Trophoblast cell (in vitro differentiated cells and primary cell): Measurements from ENCODE around the gene UHRF1.

Experiments used
- DNase-seq, 2 donors: peaks; one replicate each; pipeline ENCODE4 v3.0.0-alpha.2; 2016
- H2AFZ ChIP-seq: 2 replicates; pipeline ENCODE4 v1.6.1; 2013; ENCODE audit warnings: low read length, moderate library complexity, mild to moderate bottlenecking; ENCODE audit not compliant: insufficient read depth, poor library complexity
- H2AK5ac ChIP-seq: 2 replicates; pipeline ENCODE4 v1.6.1; 2013; ENCODE audit warnings: mild to moderate bottlenecking, low read length
- H2BK120ac ChIP-seq: 2 replicates; pipeline ENCODE4 v1.6.1; 2013; ENCODE audit warnings: low read length, mild to moderate bottlenecking, moderate library complexity; ENCODE audit not compliant: insufficient read depth, poor library complexity
- H2BK12ac ChIP-seq: 2 replicates; pipeline ENCODE4 v1.6.1; 2013; ENCODE audit warnings: mild to moderate bottlenecking, low read length, moderate library complexity
- H2BK5ac ChIP-seq: 2 replicates; pipeline ENCODE4 v1.6.1; 2013; ENCODE audit warnings: low read length, low read depth, moderate library complexity, mild to moderate bottlenecking; ENCODE audit not compliant: poor library complexity
- H3K14ac ChIP-seq: 2 replicates; pipeline ENCODE4 v1.6.1; 2013; ENCODE audit warnings: mild to moderate bottlenecking, low read length
- H3K18ac ChIP-seq: 2 replicates; pipeline ENCODE4 v1.6.1; 2013; ENCODE audit warnings: mild to moderate bottlenecking, low read length
- H3K23ac ChIP-seq: 2 replicates; pipeline ENCODE4 v1.6.1; 2013; ENCODE audit warnings: low read length
- H3K27ac ChIP-seq: 2 replicates; pipeline ENCODE4 v1.5.1; 2013; ENCODE audit warnings: low read depth, mild to moderate bottlenecking, inconsistent platforms, low read length, moderate library complexity
- H3K27me3 ChIP-seq: 2 replicates; pipeline ENCODE4 v1.6.1; 2013; ENCODE audit warnings: inconsistent platforms, mild to moderate bottlenecking, low read length, moderate library complexity; ENCODE audit not compliant: insufficient read depth
- H3K36me3 ChIP-seq, 2 experiments: 1 replicate in 1 of 2; 2 replicates in 1 of 2; pipeline ENCODE4 v1.6.1; 2013; ENCODE audit warnings: low read length in 2 of 2, mild to moderate bottlenecking in 2 of 2, moderate library complexity in 1 of 2; ENCODE audit not compliant: insufficient read depth in 2 of 2, control insufficient read depth in 1 of 2
- H3K4ac ChIP-seq: 2 replicates; pipeline ENCODE4 v1.6.1; 2013; ENCODE audit warnings: low read depth, mild to moderate bottlenecking, low read length, moderate library complexity
- H3K4me1 ChIP-seq, 2 experiments: 1 replicate in 1 of 2; 2 replicates in 1 of 2; pipeline ENCODE4 v1.6.1; 2013; ENCODE audit warnings: low read length in 2 of 2, mild to moderate bottlenecking in 2 of 2, moderate library complexity in 1 of 2; ENCODE audit not compliant: insufficient read depth in 2 of 2, control insufficient read depth in 1 of 2
- H3K4me2 ChIP-seq: 2 replicates; pipeline ENCODE4 v1.6.1; 2013; ENCODE audit warnings: inconsistent platforms, mild to moderate bottlenecking, low read length, moderate library complexity
- H3K4me3 ChIP-seq: 2 replicates; pipeline ENCODE4 v1.5.1; 2013; ENCODE audit warnings: mild to moderate bottlenecking, low read depth, low read length, inconsistent platforms
- H3K79me1 ChIP-seq: one replicate; pipeline ENCODE4 v1.6.1; 2013; ENCODE audit warnings: low read length
- H3K79me2 ChIP-seq: 2 replicates; pipeline ENCODE4 v1.6.1; 2013; ENCODE audit warnings: low read length, mild to moderate bottlenecking; ENCODE audit not compliant: control insufficient read depth, insufficient read depth, poor library complexity
- H3K9ac ChIP-seq: 2 replicates; pipeline ENCODE4 v1.6.1; 2013; ENCODE audit warnings: mild to moderate bottlenecking, low read length
- H3K9me3 ChIP-seq: 2 replicates; pipeline ENCODE4 v1.6.1; 2013; ENCODE audit warnings: low read depth, mild to moderate bottlenecking, control low read depth, inconsistent platforms, low read length; ENCODE audit not compliant: insufficient read depth
- H4K12ac ChIP-seq: 2 replicates; pipeline ENCODE4 v1.6.1; 2013; ENCODE audit warnings: low read depth, mild to moderate bottlenecking, low read length, moderate library complexity
- H4K8ac ChIP-seq: 2 replicates; pipeline ENCODE4 v1.6.1; 2013; ENCODE audit warnings: low read depth, mild to moderate bottlenecking, low read length, moderate library complexity
- H4K91ac ChIP-seq: one replicate; pipeline ENCODE4 v1.6.1; 2013; ENCODE audit warnings: low read depth, mild to moderate bottlenecking, low read length, moderate library complexity
- WGBS: extraction: QIAGEN DNeasy Blood & Tissue Kit; methylation state at CpG from one replicate; pipeline ENCODE4 v1.1.7; 2013; ENCODE audit warnings: missing lambda C conversion rate; ENCODE audit not compliant: insufficient read length, insufficient coverage; ENCODE audit errors: extremely low coverage; 5-methylcytosine and 5-hydroxymethylcytosine counted together

The UHRF1 gene

DNA sequence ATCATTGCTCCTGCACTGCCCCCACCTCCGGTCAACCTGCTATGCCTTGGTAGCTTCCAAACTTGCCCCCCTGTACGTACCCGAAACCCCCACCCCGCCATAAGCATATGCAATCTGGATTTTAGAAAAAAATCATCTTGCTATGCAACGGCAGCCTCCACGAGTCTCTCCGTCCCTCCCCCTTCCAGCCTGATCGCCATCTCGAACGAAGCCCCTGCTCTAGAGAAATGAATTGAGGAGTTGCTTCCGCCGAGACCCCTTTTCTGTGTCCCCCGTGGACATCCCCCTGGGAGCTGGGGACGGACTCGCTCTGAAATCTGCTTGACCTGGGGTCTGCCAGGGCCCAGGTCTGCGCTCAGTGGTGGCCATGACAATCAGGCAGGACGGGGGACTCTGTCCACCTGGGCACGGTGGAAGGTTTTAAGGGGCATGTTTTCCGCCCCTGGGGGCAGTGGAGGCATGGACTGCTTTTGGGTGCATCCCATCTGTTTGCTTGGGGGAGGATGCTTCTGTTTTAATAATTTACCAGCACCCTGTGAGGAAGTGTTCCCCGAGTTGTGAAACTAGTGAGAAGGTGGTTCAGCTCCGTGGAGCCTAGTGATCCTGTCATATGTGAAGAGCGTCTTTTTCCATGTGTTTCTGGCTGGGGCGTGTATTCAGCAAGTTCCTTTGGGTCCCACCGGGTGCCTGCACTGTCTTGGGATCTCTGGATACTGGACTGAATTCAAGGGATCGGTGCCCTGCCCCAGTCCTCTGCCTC, 60.7 kb downstream of the UHRF1 start:
- Histone ChIP-seq H2BK5ac (peak overlapping the region; percentile 12), H3K18ac (peak overlapping the region; percentile 55), H2AFZ (no peak overlapping the region), H3K9me3 (no peaks in the 10 kb centered on the region), H3K23ac (peak overlapping the region; percentile 42), H3K79me2 (peaks cover 37% of the 10 kb centered on the region), H2AK5ac (no peak overlapping the region), H2BK12ac (no peak overlapping the region), H2BK120ac (no peak overlapping the region), H3K4ac (peak overlapping the region; percentile 47), H3K4me3 (peak overlapping the region; percentile 79), H4K91ac (peak overlapping the region; percentile 36), H3K79me1 (peaks cover 32% of the 10 kb centered on the region), H3K9ac (peak overlapping the region; percentile 84), H3K4me1 (peaks cover 27 to 29% of the 10 kb centered on the region in 2 experiments), H4K8ac (peak overlapping the region; percentile 12), H3K4me2 (peak overlapping the region; percentile 99), H3K27me3 (no peaks in the 10 kb centered on the region), H3K27ac (peak overlapping the region; percentile 35), H4K12ac (peak overlapping the region; percentile 0), H3K14ac (peak overlapping the region; percentile 49), H3K36me3 (peaks cover 0 to 2% of the 10 kb centered on the region in 2 experiments)
- DNase-seq: peak in 1 of 2 donors; percentile 46
- WGBS: no CpG with 5 or more reads among the region's 25 CpGs

GRCh38 chr19:4970558-4971423, 61.5 kb downstream of the UHRF1 start:
- Histone ChIP-seq H3K27ac (peak overlapping the region; percentile 35), H3K79me1 (peaks cover 32% of the 10 kb centered on the region), H3K9ac (peak overlapping the region; percentile 74), H3K4me2 (peak overlapping the region; percentile 99), H3K4ac (peak overlapping the region; percentile 47), H4K91ac (peak overlapping the region; percentile 25), H3K36me3 (peaks cover 0 to 2% of the 10 kb centered on the region in 2 experiments), H2AK5ac (no peak overlapping the region), H3K14ac (peak overlapping the region; percentile 34), H2BK120ac (no peak overlapping the region), H3K4me1 (peaks cover 29 to 37% of the 10 kb centered on the region in 2 experiments), H3K4me3 (peak overlapping the region; percentile 79), H2BK5ac (peak overlapping the region; percentile 4), H2BK12ac (no peak overlapping the region), H3K23ac (no peak overlapping the region), H3K9me3 (no peaks in the 10 kb centered on the region), H3K79me2 (peaks cover 37% of the 10 kb centered on the region), H2AFZ (no peak overlapping the region), H4K12ac (no peak overlapping the region), H3K27me3 (no peaks in the 10 kb centered on the region), H4K8ac (no peak overlapping the region), H3K18ac (peak overlapping the region; percentile 40)
- peak; percentile 44 to 57 for DNase-seq
- no CpG with 5 or more reads among the region's 31 CpGs for WGBS

DNA sequence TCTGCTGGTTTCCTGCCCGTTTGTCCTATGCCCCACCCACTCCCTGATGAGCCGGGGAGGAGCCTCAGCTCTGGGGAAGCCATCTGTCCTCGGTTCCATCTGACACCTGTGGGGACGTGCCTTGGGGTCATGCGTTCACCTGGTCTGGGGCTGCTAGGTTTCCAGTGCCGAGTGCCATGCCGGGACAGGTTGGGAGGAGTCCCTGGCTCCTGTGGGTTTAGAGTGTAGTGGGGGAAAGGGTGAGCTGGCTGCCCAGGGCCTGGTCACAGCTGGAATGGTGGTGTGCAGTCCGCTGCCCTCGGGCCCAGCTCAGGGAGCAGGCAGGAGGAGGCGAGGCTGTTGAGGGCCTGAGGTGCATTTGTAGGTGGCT, 62.1 kb downstream of the UHRF1 start:
- H3K79me1 ChIP-seq: peaks cover 32% of the 10 kb centered on the region
- H2AK5ac ChIP-seq: peak overlapping the region; percentile 32
- peak overlapping the region; percentile 74 for H4K91ac ChIP-seq
- H2BK12ac ChIP-seq: peak overlapping the region; percentile 1
- peak overlapping the region; percentile 0 for H3K14ac ChIP-seq
- H2AFZ ChIP-seq: no peak overlapping the region
- peak; percentile 63 to 66 for DNase-seq
- H3K79me2 ChIP-seq: peaks cover 37% of the 10 kb centered on the region
- H3K27me3 ChIP-seq: no peaks in the 10 kb centered on the region
- H3K4me2 ChIP-seq: peak overlapping the region; percentile 99
- H3K18ac ChIP-seq: peak overlapping the region; percentile 24
- H4K8ac ChIP-seq: no peak overlapping the region
- no peak overlapping the region for H3K23ac ChIP-seq
- H3K4me3 ChIP-seq: peak overlapping the region; percentile 55
- no CpG with 5 or more reads among the region's 10 CpGs for WGBS
- H3K4me1 ChIP-seq: peaks cover 29 to 38% of the 10 kb centered on the region in 2 experiments
- no peak overlapping the region for H2BK5ac ChIP-seq
- peak overlapping the region; percentile 35 for H3K27ac ChIP-seq
- H3K36me3 ChIP-seq: peaks cover 0 to 2% of the 10 kb centered on the region in 2 experiments
- H2BK120ac ChIP-seq: peak overlapping the region; percentile 56
- no peaks in the 10 kb centered on the region for H3K9me3 ChIP-seq
- no peak overlapping the region for H4K12ac ChIP-seq
- H3K9ac ChIP-seq: no peak overlapping the region
- peak overlapping the region; percentile 47 for H3K4ac ChIP-seq

- H2BK12ac ChIP-seq: peak overlapping the region; percentile 59
- H4K12ac ChIP-seq: no peak overlapping the region
- peaks cover 36% of the 10 kb centered on the region for H3K79me1 ChIP-seq
- H3K4ac ChIP-seq: peak overlapping the region; percentile 47
- H3K27ac ChIP-seq: peak overlapping the region; percentile 35
- peaks cover 33 to 43% of the 10 kb centered on the region in 2 experiments for H3K4me1 ChIP-seq
- peak overlapping the region; percentile 99 for H3K4me2 ChIP-seq
- peak overlapping the region; percentile 74 for H4K91ac ChIP-seq
- peaks cover under 1 to 2% of the 10 kb centered on the region in 2 experiments for H3K36me3 ChIP-seq
- DNase-seq: no peak
- no peaks in the 10 kb centered on the region for H3K27me3 ChIP-seq
- H2AK5ac ChIP-seq: peak overlapping the region; percentile 85
- no peaks in the 10 kb centered on the region for H3K9me3 ChIP-seq
- H2BK120ac ChIP-seq: peak overlapping the region; percentile 56
- no peak overlapping the region for H3K4me3 ChIP-seq
- peak overlapping the region; percentile 66 for H3K18ac ChIP-seq
- no peak overlapping the region for H3K23ac ChIP-seq
- peaks cover 40% of the 10 kb centered on the region for H3K79me2 ChIP-seq
- peak overlapping the region; percentile 12 for H3K14ac ChIP-seq
- H2BK5ac ChIP-seq: peak overlapping the region; percentile 58
- no CpG with 5 or more reads among the region's 19 CpGs for WGBS
- H2AFZ ChIP-seq: peak overlapping the region; percentile 19
- peak overlapping the region; percentile 45 for H4K8ac ChIP-seq
- no peak overlapping the region for H3K9ac ChIP-seq
Measured at GRCh38 chr19:4971816-4972495, 62.7 kb downstream of the UHRF1 start.
